OCI-LY3 (cell line): ENCODE data around the gene MFAP3.

Experiments used
- H2AFZ ChIP-seq: fragments of 200-600, 300-600 bp; shearing (Covaris generic); 2 replicates; pipeline ENCODE4 v1.6.0; 2014; ENCODE audit warnings: antibody characterized with exemption, low read depth, low read length
- H3K27ac ChIP-seq: fragments of 200-600, 300-600 bp; sonication (generic); 2 replicates; pipeline ENCODE4 v1.5.1; 2014; ENCODE audit warnings: mild to moderate bottlenecking, low read length, moderate library complexity, mixed read lengths
- H3K27me3 ChIP-seq: fragments of 200-600, 300-600 bp; sonication (generic); 2 replicates; pipeline ENCODE4 v1.6.1; 2014; ENCODE audit warnings: low read depth, low read length, mixed read lengths
- H3K36me3 ChIP-seq: fragments of 200-600, 300-600 bp; sonication (generic); replicated peaks from 2 replicates; pipeline ENCODE3; 2014; ENCODE audit warnings: low read depth, low read length, mixed read lengths
- H3K4me1 ChIP-seq: fragments of 300-600, 200-600 bp; sonication (generic); 2 replicates; pipeline ENCODE4 v1.6.1; 2014; ENCODE audit warnings: low read length, mixed read lengths
- H3K4me2 ChIP-seq: fragments of 200-600, 300-600 bp; sonication (generic); 2 replicates; pipeline ENCODE4 v1.6.1; 2014; ENCODE audit warnings: low read length, mixed read lengths
- H3K4me3 ChIP-seq: fragments of 300-600, 200-600 bp; sonication (generic); 2 replicates; pipeline ENCODE4 v1.5.1; 2014; ENCODE audit warnings: antibody characterized with exemption, mild to moderate bottlenecking, low read length, moderate library complexity
- H3K79me2 ChIP-seq: fragments of 300-600, 200-600 bp; shearing (Covaris generic); 2 replicates; pipeline ENCODE4 v1.6.1; 2014; ENCODE audit warnings: mild to moderate bottlenecking, low read length, mixed read lengths
- H3K9ac ChIP-seq: fragments of 300-600, 200-600 bp; shearing (Covaris generic); 2 replicates; pipeline ENCODE4 v1.6.0; 2014; ENCODE audit warnings: mild to moderate bottlenecking, low read length, moderate library complexity
- H3K9me3 ChIP-seq: fragments of 200-600, 300-600 bp; shearing (Covaris generic); 2 replicates; pipeline ENCODE4 v1.6.1; 2014; ENCODE audit warnings: low read length, mixed read lengths; ENCODE audit not compliant: insufficient read depth
- H4K20me1 ChIP-seq: fragments of 200-600, 300-600 bp; sonication (generic); 2 replicates; pipeline ENCODE4 v1.6.1; 2016; ENCODE audit warnings: low read length, mixed read lengths; ENCODE audit not compliant: insufficient read depth
- CTCF ChIP-seq: fragments of 200-600, 300-600 bp; sonication (generic); IDR thresholded peaks from 2 replicates; pipeline ENCODE4 v1.5.1; 2014; ENCODE audit warnings: antibody characterized with exemption, low read length, low read depth
- EZH2phosphoT487 ChIP-seq: fragments of 200-600 bp; shearing (Covaris generic); IDR thresholded peaks from 2 replicates; pipeline ENCODE4 v1.6.1; 2018; ENCODE audit warnings: antibody characterized with exemption, mixed run types, low read depth

MFAP3 gene

GRCh38 chr5:154042766-154043165 is 4.0 kb downstream of the MFAP3 start:
- H3K36me3 ChIP-seq = no peaks in the 10 kb centered on the region
- no peak overlapping the region for H3K4me3 ChIP-seq
- no peaks in the 10 kb centered on the region for H3K27me3 ChIP-seq
- H3K27ac ChIP-seq = no peak overlapping the region
- H3K9me3 ChIP-seq = no peaks in the 10 kb centered on the region
- H3K4me2 ChIP-seq = no peak overlapping the region
- peaks cover 27% of the 10 kb centered on the region for H3K79me2 ChIP-seq
- no peak overlapping the region for H3K9ac ChIP-seq
- H3K4me1 ChIP-seq = peaks cover 6% of the 10 kb centered on the region
- no peak overlapping the region for H2AFZ ChIP-seq
- no peaks in the 10 kb centered on the region; the same call in 1 of the 2 replicates for H4K20me1 ChIP-seq
- TF ChIP-seq CTCF = no peak
- TF ChIP-seq EZH2phosphoT487 = no peak

- Histone ChIP-seq H3K79me2 (peaks cover 22% of the 10 kb centered on the region), H3K9ac (no peak overlapping the region)
- TF ChIP-seq EZH2phosphoT487 (no peak), CTCF (no peak)
Measured at GRCh38 chr5:154044099-154044498, 5.3 kb downstream of the MFAP3 start.

GRCh38 chr5:154044581-154044980 is 5.8 kb downstream of the MFAP3 start:
- Histone ChIP-seq H2AFZ (no peak overlapping the region), H4K20me1 (no peaks in the 10 kb centered on the region; the same call in 1 of the 2 replicates), H3K4me3 (no peak overlapping the region), H3K27ac (no peak overlapping the region), H3K4me1 (peaks cover 3% of the 10 kb centered on the region), H3K9ac (no peak overlapping the region), H3K4me2 (no peak overlapping the region), H3K36me3 (no peaks in the 10 kb centered on the region), H3K27me3 (no peaks in the 10 kb centered on the region), H3K79me2 (peaks cover 17% of the 10 kb centered on the region), H3K9me3 (no peaks in the 10 kb centered on the region)
- TF ChIP-seq CTCF (no peak), EZH2phosphoT487 (no peak)

More at GRCh38 chr5:154044099-154044498, 5.3 kb downstream of the MFAP3 start:
- Histone ChIP-seq H4K20me1 (no peaks in the 10 kb centered on the region; the same call in 1 of the 2 replicates), H3K4me2 (no peak overlapping the region), H3K36me3 (no peaks in the 10 kb centered on the region), H3K4me1 (peaks cover 5% of the 10 kb centered on the region), H3K27me3 (no peaks in the 10 kb centered on the region), H3K9me3 (no peaks in the 10 kb centered on the region), H2AFZ (no peak overlapping the region), H3K4me3 (no peak overlapping the region), H3K27ac (no peak overlapping the region)

- no peaks in the 10 kb centered on the region; the same call in 1 of the 2 replicates for H4K20me1 ChIP-seq
- no peak overlapping the region for H3K9ac ChIP-seq
- no peak overlapping the region for H3K4me3 ChIP-seq
- H3K79me2 ChIP-seq = 0 out of 2 replicates have a peak, but pooled peaks cover 3% of the 10 kb centered on the region
- no peaks in the 10 kb centered on the region for H3K4me1 ChIP-seq
- no peak overlapping the region for H3K4me2 ChIP-seq
- H3K27me3 ChIP-seq = no peaks in the 10 kb centered on the region
- no peaks in the 10 kb centered on the region for H3K9me3 ChIP-seq
- peaks cover 2% of the 10 kb centered on the region for H3K36me3 ChIP-seq
- TF ChIP-seq CTCF (no peak), EZH2phosphoT487 (no peak)
- no peak overlapping the region for H3K27ac ChIP-seq
- no peak overlapping the region for H2AFZ ChIP-seq
Measured at GRCh38 chr5:154046486-154046885, 7.7 kb downstream of the MFAP3 start.
